Natural killer cell (primary cell): ENCODE results near the gene USP7. TPM values are rescaled to one million over a fixed set of nuclear protein-coding genes. Genes with fewer than 3 reads are reported as not detected.

Experiments
- ATAC-seq, 3 donors: fragments of 150-1000 bp in 2 of 3; fragments of 200-7000 bp in 1 of 3; cut with Tn5 transposase; 1 replicate in 1 of 3; 2 replicates in 2 of 3; pipeline ENCODE4 v1.10.0; 2021; ENCODE audit warnings: mild to moderate bottlenecking in 2 of 3, moderate library complexity in 2 of 3
- DNase-seq, 2 donors: peaks; one replicate each; pipeline versions ENCODE4 v3.0.0 to v3.0.0-alpha.2; 2013 to 2021; ENCODE audit warnings: mixed read lengths in 1 of 2
- H3K27ac ChIP-seq: one replicate; pipeline ENCODE4 v1.5.1; 2013; ENCODE audit warnings: mild to moderate bottlenecking, low read length
- H3K27me3 ChIP-seq: one replicate; pipeline ENCODE4 v1.6.1; 2013; ENCODE audit warnings: low read length; ENCODE audit not compliant: control insufficient read depth, insufficient read depth
- H3K36me3 ChIP-seq: one replicate; pipeline ENCODE4 v1.6.1; 2013; ENCODE audit warnings: low read length; ENCODE audit not compliant: control insufficient read depth, insufficient read depth
- H3K4me1 ChIP-seq: one replicate; pipeline ENCODE4 v1.6.1; 2013; ENCODE audit warnings: low read length; ENCODE audit not compliant: control insufficient read depth, insufficient read depth
- H3K4me3 ChIP-seq: one replicate; pipeline ENCODE4 v1.5.1; 2013; ENCODE audit warnings: low read length
- H3K9me3 ChIP-seq: one replicate; pipeline ENCODE4 v1.6.1; 2013; ENCODE audit warnings: low read length; ENCODE audit not compliant: control insufficient read depth, insufficient read depth
- H3K27ac Mint-ChIP-seq, 2 donors: one replicate each; pipeline ENCODE4 v1.8.0; 2022; ENCODE audit warnings: mild to moderate bottlenecking in 2 of 2, mixed read lengths in 2 of 2, moderate library complexity in 1 of 2
- H3K27me3 Mint-ChIP-seq, 2 donors: one replicate each; pipeline ENCODE4 v1.8.0; 2022; ENCODE audit warnings: low read depth in 2 of 2, mixed read lengths in 2 of 2
- H3K36me3 Mint-ChIP-seq: one replicate; pipeline ENCODE4 v1.8.0; 2022; ENCODE audit warnings: mixed read lengths
- H3K4me1 Mint-ChIP-seq, 2 donors: one replicate each; pipeline ENCODE4 v1.8.0; 2022; ENCODE audit warnings: mixed read lengths in 2 of 2
- H3K4me3 Mint-ChIP-seq: one replicate; pipeline ENCODE4 v1.8.0; 2022; ENCODE audit warnings: mild to moderate bottlenecking, moderate library complexity, mixed read lengths
- H3K9me3 Mint-ChIP-seq, 2 donors: one replicate each; pipeline ENCODE4 v1.8.0; 2022; ENCODE audit warnings: mixed read lengths in 2 of 2
- WGBS: methylation state at CpG from one replicate; pipeline ENCODE4 v1.1.7; 2013; ENCODE audit warnings: missing lambda C conversion rate; ENCODE audit not compliant: insufficient coverage; 5-methylcytosine and 5-hydroxymethylcytosine counted together
- intact Hi-C: fragments of 100-400 bp; cut with micrococcal nuclease; formaldehyde crosslinking; loops from one replicate; pipeline ENCODE4 v1.14.2; 2022
- total RNA-seq, 4 donors: library from RNA; stranded (reverse); fragments of 120-200 nt in 1 of 4; gene quantifications; one replicate each; pipeline versions ENCODE4 v1.2.3 to v1.2.4, GENCODE V29; 2013 to 2022
- TF ChIP-seq, protein P1 (sequence below): fragments of 200-600 bp; IDR thresholded peaks from one replicate; pipeline ENCODE4 v1.8.0; 2022; ENCODE audit warnings: antibody characterized with exemption

The USP7 gene
- total RNA-seq, 3 donors from 2014 or later (not counting 1 experiment from before 2014, with no cell fraction given), result 213 to 268 (median 236) TPM

DNA sequence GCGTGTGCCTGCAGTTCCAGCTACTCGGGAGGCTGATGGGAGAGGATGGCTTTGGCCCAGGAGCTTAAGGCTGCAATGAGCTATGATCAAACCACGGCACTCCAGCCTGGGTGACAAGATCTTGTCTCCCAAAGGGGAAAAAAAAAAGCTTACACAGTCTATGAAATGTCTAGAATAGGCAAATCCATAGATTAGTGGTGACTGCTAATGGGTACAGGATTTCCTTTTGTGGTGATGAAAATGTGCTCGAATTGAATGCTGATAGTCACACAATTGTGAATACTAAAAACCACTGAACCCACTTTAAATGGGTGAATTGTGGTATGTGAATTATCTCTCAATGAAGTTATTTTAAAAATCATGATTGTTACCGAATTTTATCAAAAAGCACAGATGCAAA, 14.9 kb downstream of the USP7 start:
- Mint-ChIP-seq H3K27me3 (no peaks in the 10 kb centered on the region), H3K4me3 (peak overlapping the region; percentile 65), H3K9me3 (no peaks in the 10 kb centered on the region), H3K27ac (peak overlapping the region; percentile 15 to 73), H3K36me3 (no peaks in the 10 kb centered on the region), H3K4me1 (peaks cover 87 to 91% of the 10 kb centered on the region in 2 donors)
- peak in 1 of 3 donors; percentile 34 for ATAC-seq
- Histone ChIP-seq H3K4me3 (no peak overlapping the region), H3K27me3 (no peaks in the 10 kb centered on the region), H3K9me3 (no peaks in the 10 kb centered on the region), H3K36me3 (no peaks in the 10 kb centered on the region), H3K27ac (no peak overlapping the region), H3K4me1 (peaks cover 82% of the 10 kb centered on the region)
- TF ChIP-seq, protein P1, sequence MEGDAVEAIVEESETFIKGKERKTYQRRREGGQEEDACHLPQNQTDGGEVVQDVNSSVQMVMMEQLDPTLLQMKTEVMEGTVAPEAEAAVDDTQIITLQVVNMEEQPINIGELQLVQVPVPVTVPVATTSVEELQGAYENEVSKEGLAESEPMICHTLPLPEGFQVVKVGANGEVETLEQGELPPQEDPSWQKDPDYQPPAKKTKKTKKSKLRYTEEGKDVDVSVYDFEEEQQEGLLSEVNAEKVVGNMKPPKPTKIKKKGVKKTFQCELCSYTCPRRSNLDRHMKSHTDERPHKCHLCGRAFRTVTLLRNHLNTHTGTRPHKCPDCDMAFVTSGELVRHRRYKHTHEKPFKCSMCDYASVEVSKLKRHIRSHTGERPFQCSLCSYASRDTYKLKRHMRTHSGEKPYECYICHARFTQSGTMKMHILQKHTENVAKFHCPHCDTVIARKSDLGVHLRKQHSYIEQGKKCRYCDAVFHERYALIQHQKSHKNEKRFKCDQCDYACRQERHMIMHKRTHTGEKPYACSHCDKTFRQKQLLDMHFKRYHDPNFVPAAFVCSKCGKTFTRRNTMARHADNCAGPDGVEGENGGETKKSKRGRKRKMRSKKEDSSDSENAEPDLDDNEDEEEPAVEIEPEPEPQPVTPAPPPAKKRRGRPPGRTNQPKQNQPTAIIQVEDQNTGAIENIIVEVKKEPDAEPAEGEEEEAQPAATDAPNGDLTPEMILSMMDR, result no peak
- WGBS, result 32% methylated on average over 4 of the region's 5 CpGs
- intact Hi-C loops, result no loop called here
- DNase-seq, result peak in 1 of 2 donors; percentile 23

DNA sequence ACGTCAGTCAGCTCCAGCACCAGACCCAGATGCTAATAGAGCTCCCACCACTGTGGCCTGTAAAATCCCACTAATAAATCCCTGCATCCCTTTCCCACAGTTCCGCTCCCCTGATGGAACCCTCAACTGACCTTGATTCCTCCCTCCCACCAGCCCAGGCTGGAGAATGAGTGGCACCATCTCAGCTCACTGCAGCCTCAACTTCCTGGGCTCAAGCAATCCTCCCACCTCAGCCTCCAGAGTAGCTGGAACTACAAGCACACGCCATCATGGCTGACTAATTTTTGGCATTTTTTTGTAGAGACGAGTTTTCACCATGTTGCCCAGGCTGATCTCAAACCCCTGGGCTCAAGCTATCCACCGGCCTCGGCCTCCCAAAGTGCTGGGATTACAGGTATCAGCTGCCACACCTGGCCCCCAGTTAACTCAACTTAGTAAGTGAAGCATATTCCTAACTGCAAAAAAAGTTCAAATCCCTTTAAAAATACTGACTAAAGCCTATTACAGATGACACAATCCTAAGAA, 15.6 kb downstream of the USP7 start:
- Histone ChIP-seq H3K4me1 (peaks cover 86% of the 10 kb centered on the region), H3K9me3 (no peaks in the 10 kb centered on the region), H3K27ac (no peak overlapping the region), H3K27me3 (no peaks in the 10 kb centered on the region), H3K36me3 (no peaks in the 10 kb centered on the region), H3K4me3 (no peak overlapping the region)
- DNase-seq (no peak), ATAC-seq (no peak)
- Mint-ChIP-seq H3K27me3 (no peaks in the 10 kb centered on the region), H3K9me3 (no peaks in the 10 kb centered on the region), H3K27ac (peak overlapping the region; percentile 15 to 73), H3K4me3 (peak overlapping the region; percentile 65), H3K4me1 (peaks cover 91 to 95% of the 10 kb centered on the region in 2 donors), H3K36me3 (no peaks in the 10 kb centered on the region)
- TF ChIP-seq, protein P1, result no peak
- WGBS, result 92% methylated on average over 6 of the region's 6 CpGs
- intact Hi-C loops, result no loop called here

DNA sequence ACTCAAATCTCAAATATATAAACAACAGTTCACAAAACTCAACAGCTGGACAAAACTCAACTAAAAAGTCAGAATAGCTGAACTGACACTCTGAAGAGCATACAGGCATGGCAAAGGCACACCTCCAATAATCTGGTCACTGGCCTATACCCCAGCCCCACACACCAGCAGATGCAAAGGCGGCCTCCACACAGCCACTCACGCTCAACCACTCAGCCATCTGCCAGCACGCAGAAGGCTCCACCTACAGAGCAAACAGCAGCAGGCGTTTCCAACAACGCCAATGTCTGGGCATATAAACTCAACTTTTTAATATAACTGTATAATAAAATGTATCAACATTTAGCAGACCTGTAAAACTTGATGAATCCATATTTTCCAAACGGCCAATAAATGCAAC, 17.2 kb downstream of the USP7 start:
- Mint-ChIP-seq H3K4me1 (peaks cover 90 to 95% of the 10 kb centered on the region in 2 donors), H3K27ac (no peak overlapping the region), H3K27me3 (no peaks in the 10 kb centered on the region), H3K4me3 (peak overlapping the region; percentile 21), H3K36me3 (no peaks in the 10 kb centered on the region), H3K9me3 (no peaks in the 10 kb centered on the region)
- TF ChIP-seq, protein P1, result no peak
- Histone ChIP-seq H3K27ac (no peak overlapping the region), H3K27me3 (no peaks in the 10 kb centered on the region), H3K36me3 (no peaks in the 10 kb centered on the region), H3K4me3 (no peak overlapping the region), H3K4me1 (peaks cover 85% of the 10 kb centered on the region), H3K9me3 (no peaks in the 10 kb centered on the region)
- intact Hi-C loops, result no loop called here
- ATAC-seq (no peak), DNase-seq (no peak)
- WGBS, result 56% methylated on average over 6 of the region's 6 CpGs
